ENCODE measurements around the gene XPR1. TPM values are rescaled to one million over a fixed set of nuclear protein-coding genes. Genes with fewer than 3 reads are reported as not detected.

Gene XPR1
- total and polyA plus RNA-seq, 2 donors (not counting 3 experiments of a cell fraction or from before 2014, with no cell fraction given): 23.9 to 26.7 TPM

DNA sequence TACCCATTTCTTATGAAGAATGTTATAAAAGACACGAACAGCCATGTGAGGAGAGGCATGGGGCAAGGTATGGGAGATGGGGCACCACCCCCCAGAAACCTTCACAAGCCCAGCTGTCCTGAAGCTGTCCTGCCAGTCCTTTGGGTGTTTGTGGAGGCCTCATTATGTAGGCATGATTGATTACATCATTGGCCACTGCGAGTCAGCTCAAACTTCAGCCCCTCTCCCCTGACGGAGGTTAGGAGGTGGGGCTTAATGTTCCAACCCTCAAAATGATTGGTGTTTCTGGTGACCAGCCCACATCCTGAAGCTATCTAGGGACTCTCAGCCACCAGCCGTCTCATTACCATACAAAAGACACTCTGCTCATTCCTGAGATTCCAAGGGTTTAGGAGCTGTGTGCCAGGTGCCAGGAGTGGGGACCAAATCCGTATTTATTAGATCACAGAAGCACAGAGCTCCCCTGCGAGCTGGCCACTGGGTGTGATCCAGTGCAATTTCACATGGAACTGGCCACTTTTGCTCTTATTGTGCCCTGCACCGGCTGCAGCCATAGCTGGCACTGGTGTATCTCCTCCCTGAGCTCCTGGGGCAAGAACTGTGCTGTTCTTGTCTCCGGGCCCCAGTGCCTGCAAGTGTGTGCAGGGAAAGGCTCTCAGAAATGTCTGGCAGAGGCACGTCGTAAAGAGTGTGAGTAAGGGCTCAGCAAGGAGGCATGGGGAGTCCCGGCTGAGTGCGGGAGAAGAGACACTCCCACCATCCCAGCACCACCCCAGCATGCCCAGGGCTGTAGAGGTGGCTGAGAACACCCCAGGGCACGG, 291.4 kb downstream of the XPR1 start:
- H4K20me1 ChIP-seq (replicated peaks; ENCODE audit: control insufficient read depth, extremely low read depth, insufficient read depth, low read length): no peaks in the 10 kb centered on the region
- H3K9ac ChIP-seq (replicated peaks; ENCODE audit: extremely low read depth, insufficient read depth, low read length): no peak overlapping the region
- intact Hi-C loops (cut with micrococcal nuclease) (no loop called here), dilution Hi-C loops (cut with MboI; ENCODE audit: extremely low pct_ligation_motif_present, low sequenced_read_pairs) (no loop called here)
- H3K4me3 ChIP-seq (replicated peaks in 1 of 3; ENCODE audit: insufficient read depth in 1 of 3, low read depth in 1 of 3, low read length in 3 of 3): no peak overlapping the region
- no peaks in the 10 kb centered on the region for H3K9me3 ChIP-seq (replicated peaks; ENCODE audit: control insufficient read depth, insufficient read depth, low read length)
- no peak overlapping the region for H3K4me2 ChIP-seq (ENCODE audit: insufficient read depth, low read length)
- FAIRE-seq (no peak), DNase-seq (ENCODE audit: low read depth, low spot score) (no peak)
- TF ChIP-seq POLR2A (IDR thresholded peaks at IDR 0.05; ENCODE audit: low read depth, low read length) (no peak), FOS (IDR thresholded peaks at IDR 0.05; ENCODE audit: borderline replicate concordance, insufficient read depth, low read length) (no peak), POLR2AphosphoS5 (IDR thresholded peaks at IDR 0.05; ENCODE audit: insufficient read depth, low read depth, low read length) (no peak), EZH2 (IDR thresholded peaks at IDR 0.05; ENCODE audit: borderline replicate concordance, low read depth, low read length, severe bottlenecking) (no peak), JUN (IDR thresholded peaks at IDR 0.05; ENCODE audit: borderline replicate concordance, insufficient read depth, insufficient read length, low read depth) (no peak), GATA2 (IDR thresholded peaks at IDR 0.05; ENCODE audit: insufficient read depth, insufficient read length, low read depth, low read length) (no peak), MYC (IDR thresholded peaks at IDR 0.05; ENCODE audit: low read depth, low read length) (no peak)
- TF ChIP-seq, protein P1, sequence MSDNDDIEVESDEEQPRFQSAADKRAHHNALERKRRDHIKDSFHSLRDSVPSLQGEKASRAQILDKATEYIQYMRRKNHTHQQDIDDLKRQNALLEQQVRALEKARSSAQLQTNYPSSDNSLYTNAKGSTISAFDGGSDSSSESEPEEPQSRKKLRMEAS (IDR thresholded peaks at IDR 0.05; ENCODE audit: insufficient read depth, insufficient read length): no peak
- TF ChIP-seq, protein P2, sequence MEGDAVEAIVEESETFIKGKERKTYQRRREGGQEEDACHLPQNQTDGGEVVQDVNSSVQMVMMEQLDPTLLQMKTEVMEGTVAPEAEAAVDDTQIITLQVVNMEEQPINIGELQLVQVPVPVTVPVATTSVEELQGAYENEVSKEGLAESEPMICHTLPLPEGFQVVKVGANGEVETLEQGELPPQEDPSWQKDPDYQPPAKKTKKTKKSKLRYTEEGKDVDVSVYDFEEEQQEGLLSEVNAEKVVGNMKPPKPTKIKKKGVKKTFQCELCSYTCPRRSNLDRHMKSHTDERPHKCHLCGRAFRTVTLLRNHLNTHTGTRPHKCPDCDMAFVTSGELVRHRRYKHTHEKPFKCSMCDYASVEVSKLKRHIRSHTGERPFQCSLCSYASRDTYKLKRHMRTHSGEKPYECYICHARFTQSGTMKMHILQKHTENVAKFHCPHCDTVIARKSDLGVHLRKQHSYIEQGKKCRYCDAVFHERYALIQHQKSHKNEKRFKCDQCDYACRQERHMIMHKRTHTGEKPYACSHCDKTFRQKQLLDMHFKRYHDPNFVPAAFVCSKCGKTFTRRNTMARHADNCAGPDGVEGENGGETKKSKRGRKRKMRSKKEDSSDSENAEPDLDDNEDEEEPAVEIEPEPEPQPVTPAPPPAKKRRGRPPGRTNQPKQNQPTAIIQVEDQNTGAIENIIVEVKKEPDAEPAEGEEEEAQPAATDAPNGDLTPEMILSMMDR (IDR thresholded peaks at IDR 0.05; ENCODE audit: extremely low read depth in 1 of 2, insufficient read depth in 1 of 2, low read depth in 1 of 2, low read length in 2 of 2): no peak
- ChIA-PET POLR2A (no interaction called here), CTCF (interaction anchor here (1.3 to 2.0 kb wide), 2 partner anchors 14 to 41 kb away, joined by 3 to 14 read pairs; no protein-coding TSS in a partner anchor)
- H3K9me1 ChIP-seq (replicated peaks; ENCODE audit: control insufficient read depth, extremely low read depth, insufficient read depth, low read length): no peaks in the 10 kb centered on the region
- H3K27ac ChIP-seq (ENCODE audit: insufficient read depth, low read depth, low read length): no peak overlapping the region
- no peaks in the 10 kb centered on the region for H3K79me2 ChIP-seq (ENCODE audit: control insufficient read depth, insufficient read depth, low read length)
- no peaks in the 10 kb centered on the region for H3K4me1 ChIP-seq (ENCODE audit: control insufficient read depth, extremely low read depth, insufficient read depth, low read length)
- no peak overlapping the region for H2AFZ ChIP-seq (ENCODE audit: low read depth, low read length)
- H3K27me3 ChIP-seq (ENCODE audit: control insufficient read depth in 2 of 2, insufficient read depth in 2 of 2, low read length in 2 of 2): no peaks in the 10 kb centered on the region
- no peaks in the 10 kb centered on the region for H3K36me3 ChIP-seq (ENCODE audit: control insufficient read depth in 2 of 2, extremely low read depth in 1 of 2, insufficient read depth in 2 of 2, low read length in 2 of 2)
- no TSS peak for BruUV-seq (replicated peaks)

Data from endothelial cell of umbilical vein (primary cell).